HG03280 (cell line): ENCODE results near the gene LUZP2.

ENCODE experiments used
- ATAC-seq: cut with Tn5 transposase; IDR thresholded peaks from one replicate; pipeline ENCODE4 v1.9.1; 2021; ENCODE audit warnings: mild to moderate bottlenecking, moderate library complexity; ENCODE audit not compliant: unreplicated experiment

The LUZP2 gene

DNA sequence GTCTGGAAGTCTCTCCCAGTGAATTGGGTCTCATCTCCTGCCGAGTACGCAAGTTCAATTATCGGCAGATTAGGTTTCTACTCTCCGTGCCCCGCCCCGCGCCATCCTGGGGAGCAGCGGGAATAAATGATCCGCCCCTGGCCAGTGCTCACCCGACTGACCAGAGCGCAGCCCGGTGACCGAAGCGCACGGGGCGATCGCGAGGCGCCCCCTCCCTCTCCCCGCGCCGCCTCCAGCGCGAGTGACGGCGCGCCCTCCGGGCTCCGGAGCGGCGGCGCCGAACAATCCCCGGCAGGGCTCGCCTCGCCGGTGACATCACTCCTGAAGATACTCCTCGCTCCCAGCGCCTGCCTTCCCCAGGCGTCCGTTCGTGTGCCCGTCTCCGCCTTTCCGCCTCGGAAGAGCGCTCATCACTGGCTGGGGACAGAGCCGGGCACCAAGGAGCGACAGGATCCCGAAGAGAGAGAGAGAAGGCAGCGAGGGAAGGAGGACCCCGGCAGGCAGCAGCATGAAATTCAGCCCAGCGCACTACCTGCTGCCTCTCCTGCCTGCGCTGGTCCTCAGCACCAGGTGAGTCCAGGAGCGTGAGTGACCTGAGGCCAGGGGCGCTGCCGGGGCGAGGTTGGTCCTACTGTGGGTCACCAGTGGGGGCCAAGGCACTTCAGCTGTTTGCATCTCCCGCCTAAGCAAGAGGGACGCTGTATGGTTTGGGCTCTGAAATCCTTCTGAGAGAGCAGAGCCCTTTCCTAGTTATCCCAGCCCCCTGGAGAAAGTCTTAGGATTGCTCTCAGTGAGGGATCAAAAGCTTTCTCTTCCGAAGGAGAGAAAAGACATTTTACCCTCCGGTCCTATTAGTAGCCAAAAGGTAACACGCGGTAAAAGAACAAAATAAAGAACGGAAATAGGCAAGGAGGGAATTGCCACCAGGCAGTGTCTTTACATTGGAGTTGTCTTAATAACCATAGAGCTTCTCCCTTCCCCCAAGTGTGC lies at the start of gene LUZP2:
TSS of gene LUZP2 (plus strand) at position 318 of the 990 bp plus-strand sequence.
- ATAC-seq, result no peak

DNA sequence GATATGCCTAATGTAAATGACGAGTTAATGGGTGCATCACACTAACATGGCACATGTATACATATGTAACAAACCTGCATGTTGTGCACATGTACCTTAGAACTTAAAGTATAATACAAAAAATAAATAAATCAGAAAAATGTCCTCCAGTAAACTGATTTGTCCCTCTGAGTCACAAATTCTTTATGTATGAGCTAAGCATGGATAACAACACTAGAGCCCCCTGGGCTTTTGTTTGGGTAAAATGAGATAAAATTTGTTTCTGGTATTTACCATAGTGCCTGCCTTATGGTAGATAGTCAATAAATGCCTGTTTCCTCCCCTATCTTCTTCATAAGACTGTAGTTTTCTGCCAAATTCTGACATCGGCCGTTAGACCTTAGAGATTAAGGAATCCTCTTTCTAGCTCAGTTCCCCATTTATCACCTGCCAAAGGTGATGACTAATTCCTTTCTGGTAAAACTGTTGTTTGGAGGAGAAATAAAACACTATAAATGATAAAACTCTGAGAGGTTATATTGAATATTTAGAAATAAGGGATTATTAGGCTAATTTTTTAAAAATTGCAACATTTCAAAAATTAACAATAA lies 43.6 kb upstream of the LUZP2 start:
- ATAC-seq, result no peak

DNA sequence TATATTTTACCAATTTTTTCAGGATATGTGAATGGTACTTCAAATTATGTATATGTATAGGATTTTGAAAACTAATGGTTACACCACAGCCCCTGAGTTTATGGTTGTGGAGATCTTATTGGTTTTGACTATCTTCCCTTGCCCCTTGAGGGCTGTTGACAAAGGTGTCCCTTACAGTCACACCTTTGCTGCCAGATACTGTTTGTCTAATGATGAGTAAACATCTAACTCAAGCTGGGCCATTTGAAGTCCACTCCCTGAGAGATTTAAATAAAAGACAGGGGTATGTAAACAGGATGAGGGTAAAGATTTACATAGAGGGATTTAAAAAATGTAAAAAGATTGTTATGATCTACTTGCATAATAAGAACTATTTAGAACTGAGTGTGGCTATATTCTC lies 38.9 kb upstream of the LUZP2 start:
- ATAC-seq, result no peak

DNA sequence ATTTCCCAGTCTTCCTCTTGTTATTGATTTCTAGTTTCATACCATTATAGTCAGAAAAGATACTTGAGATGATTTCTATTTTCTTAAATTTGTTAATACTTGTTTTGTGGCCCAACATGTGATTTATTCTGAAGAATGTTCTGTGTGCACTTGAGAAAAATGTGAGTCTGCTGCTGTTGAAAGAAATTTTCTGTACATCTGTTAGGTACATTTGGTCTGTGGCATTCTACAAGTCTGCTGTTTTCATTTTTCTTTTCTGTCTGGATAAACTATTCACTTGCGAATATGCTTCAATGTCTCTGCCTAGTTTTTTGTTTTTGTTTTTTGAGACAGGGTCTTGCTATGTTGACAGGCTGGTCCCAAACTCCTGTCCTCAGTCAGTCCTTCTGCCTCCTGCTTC lies 26.4 kb upstream of the LUZP2 start:
- ATAC-seq, result no peak

DNA sequence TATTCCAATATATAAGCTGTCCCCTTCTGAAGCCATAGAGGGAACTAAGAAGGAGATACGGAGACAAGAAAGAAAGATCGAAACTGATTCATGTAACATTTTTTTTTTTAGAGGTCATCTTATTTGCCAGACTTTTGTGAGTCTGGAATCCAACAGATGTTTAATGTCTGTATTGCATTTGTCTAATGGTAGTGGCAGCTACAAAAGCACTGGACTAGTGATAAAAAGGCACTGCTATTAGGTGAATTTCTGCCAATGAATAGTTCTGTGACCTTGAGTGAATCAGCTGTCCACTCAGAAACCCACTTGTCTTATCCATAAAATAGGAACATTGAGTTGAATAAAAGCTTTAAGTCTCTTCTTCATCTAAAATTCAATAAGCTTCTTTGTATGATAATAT lies 25.8 kb upstream of the LUZP2 start:
- ATAC-seq, result no peak

DNA sequence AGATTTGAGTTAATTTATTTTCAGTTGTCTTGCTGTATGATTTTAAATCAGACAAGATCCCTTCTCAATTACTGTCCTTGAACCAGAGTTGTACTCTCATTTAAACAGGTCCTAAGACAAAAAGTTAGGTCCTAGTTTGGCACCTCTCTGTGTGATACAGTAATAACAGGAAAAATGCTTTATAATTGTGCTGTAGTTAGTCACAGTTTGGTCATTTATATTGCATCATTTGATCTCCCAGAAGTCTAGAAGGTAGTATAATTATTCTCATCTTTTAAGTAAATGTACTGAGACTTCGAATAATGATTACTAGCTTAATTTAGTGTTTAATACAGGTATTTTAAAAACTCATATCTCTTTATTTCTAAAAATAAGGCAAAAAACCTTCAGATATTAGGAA lies 18.1 kb upstream of the LUZP2 start:
- no peak for ATAC-seq

DNA sequence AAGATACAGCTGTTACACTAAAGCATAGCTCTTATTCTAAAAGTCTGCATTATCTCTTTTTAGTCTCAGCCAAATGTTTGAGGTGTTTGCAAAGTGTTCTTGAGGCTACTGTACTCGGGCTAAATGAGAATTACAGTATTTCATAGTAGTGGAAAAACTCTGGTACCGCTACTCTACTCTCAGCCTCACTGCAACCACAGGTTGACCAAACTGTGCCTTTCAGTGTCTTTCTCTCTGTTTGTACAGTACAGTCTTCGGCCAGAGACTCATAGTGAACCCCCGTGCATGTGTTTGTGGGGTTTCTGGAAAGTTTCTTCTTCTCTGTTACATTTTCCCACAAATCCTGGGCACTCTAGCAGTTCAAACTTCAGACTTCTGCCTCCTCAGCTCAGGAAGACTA lies 7.4 kb upstream of the LUZP2 start:
- no peak for ATAC-seq

DNA sequence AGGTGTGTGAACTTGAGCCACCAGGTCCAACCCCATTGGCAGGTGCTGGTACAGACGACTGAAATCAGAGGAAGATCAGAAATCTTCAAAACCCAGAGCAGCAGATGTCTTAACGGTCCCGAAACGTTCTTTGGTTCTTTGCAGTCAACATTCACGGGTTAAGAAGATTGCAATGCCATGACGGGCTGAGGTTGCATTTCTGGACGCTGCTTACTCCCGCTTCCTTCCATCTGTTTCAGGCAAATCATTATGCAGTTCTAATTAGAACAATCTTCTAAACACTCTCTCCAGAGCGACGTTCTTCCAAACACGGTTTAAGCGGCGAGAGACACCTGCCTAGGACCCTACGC lies 492 bp upstream of the LUZP2 start:
- ATAC-seq, result no peak

DNA sequence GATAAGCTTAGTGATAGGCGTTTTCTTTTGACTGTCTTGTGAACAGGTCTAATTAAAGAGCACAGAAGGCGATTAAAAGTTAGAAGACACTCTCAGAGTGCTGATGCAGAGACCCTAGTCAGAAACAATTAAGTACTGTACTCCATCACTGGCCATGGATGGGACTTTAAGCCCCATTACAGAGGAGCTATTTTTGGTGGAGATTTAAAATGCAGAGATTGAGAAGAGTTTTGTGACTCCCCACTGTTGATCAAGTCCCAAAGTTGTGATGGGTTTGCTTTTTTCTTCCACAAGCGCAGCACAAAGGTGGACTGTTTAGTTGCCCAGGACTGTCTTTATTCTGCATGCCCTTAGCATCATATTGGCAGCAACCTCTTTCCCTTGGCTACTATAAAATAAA lies 978 bp downstream of the LUZP2 start:
- ATAC-seq, result no peak

DNA sequence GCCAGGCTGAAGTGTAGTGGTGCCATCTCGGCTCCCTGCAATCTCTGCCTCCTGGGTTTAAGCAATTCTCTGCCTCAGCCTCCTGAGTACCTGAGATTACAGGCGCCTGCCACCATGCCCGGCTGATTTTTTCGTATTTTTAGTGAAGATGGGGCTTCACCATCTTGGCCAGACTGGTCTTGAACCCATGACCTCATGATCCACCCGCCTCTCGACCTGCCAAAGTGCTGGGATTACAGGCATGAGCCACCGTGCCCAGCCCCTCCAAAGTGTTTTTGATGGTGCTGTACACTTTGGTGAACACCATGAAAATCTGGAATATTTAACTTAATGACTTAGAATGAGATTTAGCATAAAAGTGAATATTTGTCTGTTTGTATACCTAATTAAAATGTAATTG lies 5.6 kb downstream of the LUZP2 start:
- no peak for ATAC-seq

DNA sequence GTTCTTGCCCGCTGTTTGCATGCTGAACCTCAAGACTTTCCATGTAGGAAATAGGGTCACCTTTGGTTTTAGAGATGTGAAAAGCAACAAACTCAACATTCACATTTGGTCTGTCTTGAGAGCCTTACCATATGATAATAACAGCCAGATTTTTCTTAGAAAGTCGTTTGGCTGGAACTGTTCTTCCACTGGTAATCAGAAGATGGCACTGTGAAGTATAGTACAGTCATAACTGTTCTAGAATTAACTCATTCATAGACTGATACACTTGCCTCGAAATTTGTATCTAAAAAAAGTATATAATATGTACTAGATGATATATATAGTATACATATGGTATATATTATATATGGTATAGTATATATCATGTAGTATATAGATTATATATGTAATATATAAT lies 12.3 kb downstream of the LUZP2 start:
- no peak for ATAC-seq

DNA sequence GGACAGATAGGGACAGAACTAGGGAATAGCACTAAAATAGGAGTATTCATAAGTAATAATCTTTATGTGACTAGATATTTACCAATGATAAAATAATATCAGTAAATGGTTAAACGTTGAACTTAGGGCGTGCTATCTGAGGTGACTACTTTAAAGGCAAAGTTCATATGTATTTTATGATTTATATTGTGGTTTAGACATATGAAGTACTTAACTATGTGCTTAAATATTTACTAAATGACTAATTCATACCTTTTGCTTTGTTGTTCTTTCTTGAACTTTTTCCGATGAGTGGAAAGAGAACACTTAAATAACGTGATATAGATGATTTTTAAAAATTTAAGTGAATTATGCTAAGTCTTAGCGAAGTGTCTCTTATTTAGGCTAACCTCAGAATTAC lies 14.7 kb downstream of the LUZP2 start:
- no peak for ATAC-seq

DNA sequence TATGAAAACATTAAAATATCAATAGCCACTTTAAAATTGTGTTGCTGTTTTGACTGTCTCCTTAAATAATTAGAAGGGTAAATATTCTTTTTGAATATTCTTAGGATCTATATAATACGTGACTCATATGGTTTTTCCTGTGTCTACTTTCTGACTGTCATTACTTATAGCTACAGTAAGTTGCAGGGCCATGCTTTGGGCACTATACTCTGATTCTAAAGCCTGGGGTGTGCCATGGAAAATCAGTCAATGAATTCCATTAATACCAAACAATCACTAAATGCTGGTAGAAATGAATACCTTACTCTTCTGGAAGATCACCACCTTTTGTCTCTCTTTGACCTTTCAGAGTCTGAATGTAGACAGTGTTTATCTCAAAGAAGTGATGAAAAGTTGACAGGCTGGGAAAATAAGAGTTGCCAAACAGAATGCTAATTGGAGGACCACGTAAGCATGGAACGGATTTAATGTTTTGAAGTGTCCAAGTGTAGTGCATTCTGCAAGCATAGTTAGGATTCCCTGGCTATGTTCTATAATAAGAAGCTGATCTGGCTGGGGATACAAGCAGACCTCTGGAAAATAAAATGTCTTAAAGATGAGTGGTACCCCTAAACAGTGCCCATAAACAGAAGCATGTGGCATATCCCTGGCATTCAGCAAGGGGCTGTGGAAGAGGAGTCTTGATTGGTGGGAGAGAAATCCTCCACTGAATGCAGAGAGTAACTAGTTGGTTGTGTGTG lies 16.8 kb downstream of the LUZP2 start:
- no peak for ATAC-seq

DNA sequence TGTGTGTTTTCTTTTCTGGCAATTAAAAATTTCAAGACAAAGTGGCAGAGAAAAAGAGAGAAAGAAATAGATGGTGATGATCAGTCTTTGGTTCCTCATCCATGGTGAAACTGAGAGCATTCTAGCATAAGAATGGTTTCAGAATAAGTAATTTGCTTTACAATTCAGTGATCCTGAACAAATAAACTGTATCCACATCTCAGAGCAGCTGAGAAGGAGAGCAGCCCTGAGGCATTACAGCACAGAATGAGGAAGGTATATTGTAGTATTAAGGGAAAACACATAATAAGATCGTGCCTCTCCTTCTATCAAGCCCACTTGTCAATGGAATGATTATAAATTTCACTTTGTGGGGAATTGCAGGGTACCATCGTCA lies 17.4 kb downstream of the LUZP2 start:
- ATAC-seq, result no peak

DNA sequence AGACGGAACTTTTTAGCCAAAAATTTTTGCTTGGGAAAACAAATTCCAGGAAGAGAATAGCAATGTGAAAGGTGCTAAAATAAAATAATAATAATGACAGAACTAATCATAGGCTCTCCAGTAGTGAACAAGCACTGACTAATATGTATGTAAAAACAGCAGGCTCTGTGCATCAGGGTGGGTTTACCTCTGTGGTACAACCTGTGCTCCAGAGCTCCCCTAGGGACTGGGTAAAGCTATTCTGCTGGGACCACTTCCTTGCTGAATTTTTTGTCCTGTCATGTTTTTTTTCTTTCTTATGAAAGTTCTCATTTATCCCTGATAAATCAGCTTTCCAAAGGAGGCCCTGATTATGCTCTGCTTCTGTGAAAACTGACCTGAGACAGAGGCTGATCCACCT lies 18.8 kb downstream of the LUZP2 start:
- ATAC-seq, result no peak

DNA sequence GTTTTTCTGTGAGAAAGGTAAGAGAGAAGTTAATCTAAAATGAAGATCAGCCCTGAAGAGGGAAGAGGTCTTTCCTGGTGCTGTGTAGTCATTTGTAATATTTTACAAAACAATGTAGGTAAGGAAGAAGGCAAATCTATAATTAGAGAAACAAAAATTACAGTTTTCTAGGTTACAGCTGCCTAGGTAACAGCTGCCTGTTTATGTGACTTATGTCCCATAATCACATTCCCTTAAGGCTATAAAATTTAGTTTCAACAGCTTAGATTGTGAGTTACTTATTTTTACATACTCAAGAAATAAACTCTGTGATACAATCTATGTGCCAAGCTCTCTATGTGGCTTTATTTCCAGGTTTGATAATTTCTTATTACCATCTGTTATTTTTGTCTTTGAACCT lies 19.8 kb downstream of the LUZP2 start:
- no peak for ATAC-seq

DNA sequence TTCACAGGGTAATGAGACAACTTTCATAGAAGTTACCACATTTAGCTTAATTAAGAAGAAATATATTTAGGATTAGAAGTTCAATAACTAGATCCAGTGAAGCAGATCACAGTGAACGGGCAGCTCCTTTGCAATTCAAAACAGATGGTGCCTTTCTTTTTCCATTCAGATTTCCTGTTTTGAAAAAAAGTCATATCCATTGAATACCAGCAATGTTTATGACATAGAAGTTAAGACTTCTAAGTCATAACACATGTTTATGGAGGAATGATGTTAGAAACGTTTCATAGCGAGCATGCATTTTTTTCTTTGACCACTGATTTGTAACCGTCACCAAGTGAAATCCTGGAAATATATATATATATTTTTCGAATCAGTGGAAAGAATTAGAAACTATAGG lies 24.7 kb downstream of the LUZP2 start:
- no peak for ATAC-seq

DNA sequence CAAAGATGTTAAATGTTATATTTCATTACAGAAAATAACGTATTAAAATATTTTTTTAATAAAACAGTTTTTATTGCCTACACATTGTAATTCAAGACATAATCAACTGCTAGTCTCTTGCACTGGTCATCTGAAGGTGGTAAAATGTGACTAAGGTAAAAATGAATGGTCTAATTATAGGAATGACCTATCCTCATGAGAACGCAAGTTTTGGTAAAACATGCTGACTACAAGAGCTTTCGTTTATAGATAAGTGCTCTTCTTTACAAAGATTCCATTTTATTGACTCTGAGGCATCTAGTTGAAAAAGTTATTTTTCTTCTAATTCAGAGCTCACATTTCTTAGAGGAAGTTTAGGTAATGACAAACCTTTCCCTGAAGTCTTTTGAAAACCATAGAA lies 27.3 kb downstream of the LUZP2 start:
- ATAC-seq, result no peak

DNA sequence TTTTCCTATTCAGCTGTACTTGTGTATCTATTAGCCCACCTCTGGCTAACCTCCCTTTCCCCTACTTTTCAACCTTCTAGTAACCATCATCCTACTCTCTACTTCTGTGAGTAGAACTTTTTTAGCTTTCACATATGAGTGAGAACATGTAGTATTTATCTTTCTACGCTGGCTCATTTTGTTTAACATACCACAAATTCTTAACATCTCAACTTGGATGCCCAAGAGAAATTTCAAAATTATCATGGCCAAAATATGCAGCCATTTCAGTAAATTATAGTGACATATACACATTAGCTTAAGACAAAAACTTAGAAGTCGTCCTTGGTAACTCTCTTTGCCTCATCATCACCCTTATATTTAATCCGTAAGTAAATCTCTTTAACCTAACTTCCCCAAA lies 34.7 kb downstream of the LUZP2 start:
- no peak for ATAC-seq

DNA sequence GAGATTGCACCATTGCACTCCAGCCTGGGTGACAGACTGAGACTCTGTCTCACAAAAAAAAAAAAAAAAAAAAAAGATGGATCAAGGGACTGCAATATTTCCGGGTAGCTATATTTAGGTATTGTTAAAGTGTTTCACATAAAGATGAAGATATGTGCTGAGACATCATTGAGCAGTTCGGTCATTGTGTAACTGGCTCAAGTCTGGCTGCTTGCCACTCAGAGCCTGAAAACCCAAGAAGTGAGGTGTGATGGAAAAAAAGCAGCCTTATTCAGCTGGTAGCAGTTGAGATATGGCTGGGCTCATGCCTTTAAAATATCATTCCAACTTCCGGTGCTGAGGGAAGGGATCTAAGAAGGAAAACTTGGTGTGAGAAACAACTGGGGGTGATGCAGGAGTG lies 46.9 kb downstream of the LUZP2 start:
- no peak for ATAC-seq

DNA sequence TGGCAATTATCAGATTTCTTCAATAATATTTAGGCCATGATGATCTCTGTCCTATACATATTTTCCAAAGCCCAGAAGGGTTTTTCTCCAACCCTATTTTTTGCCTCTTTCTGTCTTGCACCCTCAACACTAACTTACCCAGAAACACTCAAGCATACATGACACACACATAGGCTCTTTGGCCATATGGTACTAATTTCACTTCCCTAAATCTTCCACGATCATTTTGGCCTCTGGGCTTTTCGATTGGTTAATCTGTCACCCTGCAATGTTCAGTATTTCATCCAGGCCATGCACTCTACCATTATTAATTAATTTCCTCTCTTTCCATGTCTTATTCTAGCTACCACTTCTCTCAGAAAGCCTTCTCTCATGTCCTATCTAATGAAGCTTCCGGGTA lies 59.8 kb downstream of the LUZP2 start:
- ATAC-seq, result no peak

DNA sequence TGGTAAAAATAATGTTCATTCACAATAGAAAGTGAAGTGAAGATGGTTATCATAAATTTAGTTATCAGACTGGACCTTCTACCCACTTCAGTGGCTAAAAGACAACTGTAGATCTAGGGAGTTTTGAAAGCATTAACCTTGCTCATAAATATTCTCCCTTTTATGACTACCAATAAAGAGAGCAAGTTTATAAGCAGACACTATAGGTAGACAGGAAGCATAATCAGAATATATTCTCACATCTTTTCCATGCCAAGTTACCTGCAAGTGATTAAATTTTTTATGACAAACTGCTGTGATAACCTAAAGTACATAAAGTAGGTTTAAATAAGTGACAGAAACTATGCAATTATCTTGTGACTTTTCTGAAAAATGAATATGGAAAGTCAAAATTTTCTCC lies 62.5 kb downstream of the LUZP2 start:
- no peak for ATAC-seq
